GM19324 (cell line): ENCODE measurements around the gene ALOX5AP.

Source experiments
- ATAC-seq: cut with Tn5 transposase; IDR thresholded peaks from one replicate; pipeline ENCODE4 v1.9.1; 2021; ENCODE audit warnings: mild to moderate bottlenecking, moderate library complexity; ENCODE audit not compliant: unreplicated experiment, low FRiP score

ALOX5AP gene

DNA sequence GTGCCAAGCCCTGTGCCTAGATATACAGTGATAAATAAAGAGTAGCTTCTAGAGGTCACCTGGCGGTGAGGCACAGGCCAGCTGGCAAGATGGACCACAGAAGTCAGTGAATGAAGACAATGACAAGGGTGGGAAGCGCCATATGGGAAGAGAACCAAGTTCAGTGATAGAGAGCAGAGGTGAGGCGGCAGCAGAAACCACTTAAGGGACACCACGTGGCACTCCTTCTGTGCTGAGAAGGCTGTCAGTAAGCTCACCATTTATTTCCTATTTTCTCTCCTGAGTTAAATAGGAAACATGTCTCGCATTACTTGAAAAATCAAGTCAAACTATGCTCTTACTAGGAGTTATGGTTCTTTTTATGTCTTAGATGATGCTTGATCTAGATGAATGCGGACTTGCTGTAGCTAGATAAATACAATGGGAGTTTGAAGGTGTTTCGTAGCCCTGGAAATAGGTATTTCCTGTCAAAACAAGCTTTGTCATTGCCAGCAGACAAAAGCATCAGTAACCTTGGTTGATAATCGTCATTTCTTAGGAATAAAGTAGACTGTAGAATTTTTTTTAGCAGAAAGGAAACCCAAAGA, 17.8 kb downstream of the ALOX5AP start:
- no peak for ATAC-seq

GRCh38 chr13:30755678-30756077, 20.3 kb downstream of the ALOX5AP start:
- ATAC-seq, result no peak

- no peak for ATAC-seq
These were observed 21.8 kb downstream of the ALOX5AP start for GRCh38 chr13:30757026-30757742.

GRCh38 chr13:30759748-30760147, 24.4 kb downstream of the ALOX5AP start:
- no peak for ATAC-seq

DNA sequence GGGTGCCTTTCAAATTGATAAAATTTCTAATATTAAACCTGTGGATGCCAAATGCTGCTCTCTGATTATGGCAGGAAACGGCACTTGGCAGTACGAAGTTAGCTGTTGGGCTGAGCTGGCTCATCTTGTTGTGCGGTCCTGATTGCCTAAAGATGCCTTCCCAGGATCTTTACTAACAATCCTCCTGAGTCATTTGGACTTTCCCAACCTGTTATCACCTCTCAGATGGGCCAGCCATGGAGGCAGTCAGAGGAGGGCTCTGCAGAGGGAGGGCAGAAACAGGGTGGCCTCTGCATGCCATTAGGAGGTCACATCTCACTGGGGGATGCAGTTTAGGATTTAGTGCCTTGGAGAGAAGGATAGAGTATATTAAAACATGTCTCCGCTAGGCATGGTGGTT, 27.3 kb downstream of the ALOX5AP start:
- no peak for ATAC-seq

GRCh38 chr13:30763786-30764413, 28.6 kb downstream of the ALOX5AP start:
- no peak for ATAC-seq

DNA sequence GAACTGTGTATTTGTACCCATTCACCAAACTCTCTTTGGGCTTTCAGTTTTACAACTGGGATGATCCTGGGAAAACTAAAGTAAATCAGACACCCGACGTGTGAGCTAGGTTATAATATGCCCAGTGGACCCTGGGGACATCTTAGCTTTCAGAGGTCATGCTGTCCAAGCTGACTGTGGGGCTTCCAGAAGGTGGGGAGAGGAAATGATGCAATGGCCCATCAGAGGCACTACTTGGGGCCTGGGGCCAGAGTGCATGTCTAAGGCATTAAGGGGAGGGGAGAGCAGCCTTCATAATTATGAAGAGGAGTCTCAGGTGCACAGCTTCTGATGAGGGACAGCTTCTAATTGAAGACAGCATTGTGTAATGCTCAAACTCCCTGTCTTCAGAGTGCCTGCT, 30.9 kb downstream of the ALOX5AP start:
- ATAC-seq, result no peak

- ATAC-seq, result no peak
These were observed 35.6 kb downstream of the ALOX5AP start for GRCh38 chr13:30770929-30771328.

GRCh38 chr13:30773561-30773960, 38.2 kb downstream of the ALOX5AP start:
- no peak for ATAC-seq

DNA sequence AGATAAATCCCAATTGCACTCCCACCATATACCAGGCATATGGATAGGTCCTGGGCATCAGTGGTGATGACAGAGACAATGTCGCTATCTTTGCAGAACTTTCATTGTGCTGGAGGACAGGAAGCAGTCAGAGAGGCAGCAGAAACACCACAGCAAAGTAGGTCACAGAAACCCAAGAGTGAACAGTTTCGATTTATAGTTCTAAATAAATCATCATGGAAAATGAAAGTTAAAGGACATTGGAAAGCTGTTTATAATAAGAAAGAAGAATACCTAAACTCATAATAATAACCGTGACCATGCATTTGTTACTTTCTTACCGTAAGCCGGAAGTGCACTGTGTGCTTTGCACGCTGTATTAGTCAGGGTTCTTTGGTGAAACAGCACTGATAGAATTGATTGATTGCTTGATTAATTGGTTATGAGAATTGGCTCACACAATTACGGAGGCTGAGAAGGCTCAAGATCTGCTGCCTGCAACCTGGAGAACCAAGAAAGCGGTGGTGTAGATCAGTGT, 38.9 kb downstream of the ALOX5AP start:
- no peak for ATAC-seq

DNA sequence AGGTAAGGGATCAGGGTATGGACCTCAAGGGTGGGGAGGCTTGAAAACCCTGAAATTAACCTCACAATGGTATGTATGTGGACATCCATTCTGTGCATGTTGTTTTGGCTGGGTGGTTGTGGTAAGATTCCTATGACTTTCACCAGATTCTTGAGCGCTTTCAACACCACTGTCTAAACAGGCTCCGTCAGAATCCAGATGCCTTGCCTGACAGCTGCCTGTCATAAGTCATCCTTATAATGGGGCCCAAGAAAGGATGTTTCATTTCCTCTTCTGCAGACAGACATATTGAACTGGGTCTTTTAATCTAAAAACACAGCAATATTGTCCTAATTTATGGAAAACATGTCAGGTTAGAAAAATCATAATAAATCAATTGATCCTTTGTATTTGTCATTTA, 41.3 kb downstream of the ALOX5AP start:
- ATAC-seq, result no peak

DNA sequence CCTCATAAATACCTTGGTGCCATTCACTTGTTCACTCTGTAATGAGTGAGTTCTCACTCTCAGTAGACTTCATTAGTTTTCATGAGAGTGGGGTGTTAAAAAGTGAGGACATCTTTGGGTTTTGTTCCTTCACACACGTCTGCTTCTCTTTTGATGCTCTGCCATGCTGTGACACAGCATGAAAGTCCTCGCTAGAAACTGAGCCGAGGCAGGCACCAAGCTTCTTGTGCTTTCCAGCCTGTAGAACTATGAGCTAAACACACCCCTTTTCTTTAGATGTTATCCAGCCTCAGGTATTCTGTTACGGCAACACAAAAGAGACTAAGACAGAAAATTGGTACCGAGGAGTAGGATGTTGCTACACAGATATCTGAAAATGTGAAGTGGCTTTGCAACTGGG, 43.7 kb downstream of the ALOX5AP start:
- no peak for ATAC-seq

DNA sequence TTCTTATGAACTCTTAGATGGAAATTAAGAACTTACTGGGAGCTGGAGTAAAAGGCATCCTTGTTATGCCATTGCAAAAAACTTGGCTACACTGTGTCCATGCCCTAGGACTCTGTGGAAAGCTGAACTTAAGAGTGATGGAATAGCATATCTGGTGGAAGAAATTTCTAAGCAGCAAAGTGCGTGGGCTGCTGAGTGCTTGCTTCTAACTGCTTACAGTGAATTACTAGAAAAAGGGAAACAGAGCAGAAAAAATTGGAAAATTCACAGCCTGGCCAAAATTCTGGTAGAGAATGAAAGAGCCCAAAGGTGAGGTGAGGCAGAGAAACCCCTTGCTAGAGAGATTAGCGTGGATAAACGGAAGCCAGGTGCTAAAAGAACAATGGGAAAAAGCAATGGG, 44.3 kb downstream of the ALOX5AP start:
- no peak for ATAC-seq

- no peak for ATAC-seq
These were observed 45.1 kb downstream of the ALOX5AP start for GRCh38 chr13:30780338-30780981.

GRCh38 chr13:30785191-30785850, 50.0 kb downstream of the ALOX5AP start:
- no peak for ATAC-seq

DNA sequence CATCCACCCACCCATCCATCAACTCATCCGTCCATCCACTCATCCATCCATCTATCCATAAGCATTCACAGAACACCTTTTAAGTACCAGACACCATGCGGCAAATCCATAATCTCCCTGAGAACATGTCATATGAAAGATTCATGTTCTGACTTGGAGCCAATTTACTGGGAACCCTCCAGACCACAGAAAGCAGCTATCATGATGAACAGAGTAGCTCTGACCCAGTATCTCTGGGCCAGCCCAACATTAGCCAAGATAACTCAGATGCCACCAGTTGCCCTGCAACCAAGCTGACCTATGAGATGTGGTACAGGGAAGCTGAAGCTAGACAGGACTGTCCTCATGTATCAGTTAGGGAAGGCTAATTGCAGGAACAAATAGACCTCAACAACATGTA, 51.3 kb downstream of the ALOX5AP start:
- no peak for ATAC-seq

DNA sequence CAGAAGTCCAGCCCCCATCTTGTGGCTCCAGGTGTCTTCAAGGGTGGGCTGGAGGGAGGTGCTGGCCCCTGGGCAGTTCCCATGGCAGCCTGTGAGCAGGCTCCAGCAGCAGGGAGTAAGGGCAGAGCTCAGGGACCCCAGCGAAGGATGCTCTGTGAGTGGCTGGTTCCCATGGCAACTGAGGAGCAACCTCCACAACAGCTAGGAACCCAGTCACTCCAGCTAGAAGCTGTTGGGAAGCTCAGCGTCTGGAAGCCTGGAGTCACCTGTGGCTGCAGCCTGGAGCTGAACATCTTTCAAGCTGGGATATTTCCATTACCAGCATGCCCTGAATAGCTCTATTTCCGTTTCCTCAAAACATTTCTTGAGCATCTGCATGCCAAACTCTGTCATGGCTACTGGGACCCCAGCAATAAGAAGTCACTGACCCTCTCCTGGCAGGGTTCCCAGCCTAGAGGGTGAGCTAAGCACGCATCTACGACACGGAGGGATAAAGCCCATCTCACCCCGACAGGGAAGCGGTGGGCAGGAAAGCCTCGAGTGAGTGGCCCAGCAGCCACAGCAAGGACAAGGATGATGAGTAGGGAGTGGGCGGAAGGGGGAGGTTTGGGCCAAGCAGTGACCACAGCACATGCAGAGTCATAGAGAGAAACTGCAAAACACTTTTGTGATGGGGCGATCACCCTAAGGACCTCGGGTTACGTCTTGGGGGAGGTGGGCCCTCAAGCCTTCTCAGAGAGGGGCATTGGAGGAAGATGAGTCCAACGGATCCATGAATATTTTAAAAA, 52.6 kb downstream of the ALOX5AP start:
- ATAC-seq, result no peak

- no peak for ATAC-seq
These were observed 54.0 kb downstream of the ALOX5AP start for GRCh38 chr13:30789166-30789862.

- no peak for ATAC-seq
These were observed 55.2 kb downstream of the ALOX5AP start for GRCh38 chr13:30790592-30790991.
